Adipose tissue (tissue), 3 donors: ENCODE measurements around the gene RASSF1. TPM values are rescaled to one million over a fixed set of nuclear protein-coding genes. Genes with fewer than 3 reads are reported as not detected.
"Not testable (repeated sequence)": the region's sequence is repeated elsewhere in the genome, so short reads cannot be mapped to it uniquely, and the experiment has no call there.

ENCODE experiments used
- H3K27ac ChIP-seq: one replicate; pipeline ENCODE4 v1.5.1; 2013; ENCODE audit warnings: low read depth, low read length
- WGBS, 3 donors: extraction: QIAGEN DNeasy Blood & Tissue Kit; methylation state at CpG; one replicate each; pipeline ENCODE4 v1.1.7; 2013; 5-methylcytosine and 5-hydroxymethylcytosine counted together
- polyA plus RNA-seq, 3 donors: library from polyadenylated mRNA; stranded (reverse); fragments of 200-250 nt; gene quantifications; one replicate each; pipeline ENCODE4 v1.2.3, GENCODE V29; 2013
- donor health status: healthy with polysubstance abuse.
- donor health status: Bipolar disorder and iron deficiency.
- donor health status: healthy.

The RASSF1 gene
- polyA plus RNA-seq, 3 donors, result 39.4 to 44.6 (median 43.7) TPM

GRCh38 chr3:50296721-50297383, 43.8 kb downstream of the RASSF1 start:
- no peak overlapping the region for H3K27ac ChIP-seq
- WGBS, 3 donors, result 91 to 93% (median 92%) methylated on average over 18 of the region's 18 CpGs

- H3K27ac ChIP-seq, result no peak overlapping the region
- WGBS, 3 donors, result 77 to 88% (median 83%) methylated on average over 8 of the region's 8 CpGs
These were observed 44.8 kb downstream of the RASSF1 start for GRCh38 chr3:50295553-50296431.

GRCh38 chr3:50294492-50295403, 45.9 kb downstream of the RASSF1 start:
- H3K27ac ChIP-seq, result no peak overlapping the region
- 92 to 93% (median 92%) methylated on average over 22 of the region's 22 CpGs for WGBS, 3 donors

GRCh38 chr3:50294089-50294488, 46.5 kb downstream of the RASSF1 start:
- H3K27ac ChIP-seq, result no peak overlapping the region

GRCh38 chr3:50293079-50293801, 47.4 kb downstream of the RASSF1 start:
- WGBS, 3 donors, result 47 to 83% (median 82%) methylated on average over 12 of the region's 12 CpGs
- no peak overlapping the region for H3K27ac ChIP-seq

More at GRCh38 chr3:50294089-50294488, 46.5 kb downstream of the RASSF1 start:
- 86 to 90% (median 87%) methylated on average over 4 of the region's 4 CpGs for WGBS, 3 donors

- peak within 1 kb of the TSS; percentile 10 for H3K27ac ChIP-seq
- WGBS, 3 donors, result 0 to 2% (median 1%) methylated on average over 52 to 67 of the region's 67 CpGs
These were observed 48.2 kb downstream of the RASSF1 start, which contains the start of gene IFRD2 for GRCh38 chr3:50292159-50293078. Gene IFRD2, minus strand, starts transcription at chr3:50292429. Its CDS starts 155 bp downstream, at chr3:50292274.

GRCh38 chr3:50290161-50290641, 50.4 kb downstream of the RASSF1 start:
- WGBS, 3 donors, result 88 to 90% (median 90%) methylated on average over 16 of the region's 16 CpGs
- H3K27ac ChIP-seq, result no peak overlapping the region

- 93 to 99% (median 94%) methylated on average over 6 of the region's 6 CpGs for WGBS, 3 donors
- H3K27ac ChIP-seq, result no peak overlapping the region
These were observed 51.5 kb downstream of the RASSF1 start for GRCh38 chr3:50289130-50289529.

- H3K27ac ChIP-seq, result no peak overlapping the region
- whole genome bisulfite sequencing, 3 donors, result 92 to 95% (median 94%) methylated on average over 23 of the region's 23 CpGs
These were observed 52.1 kb downstream of the RASSF1 start for GRCh38 chr3:50288387-50289007.

- 78 to 100% (median 91%) methylated on average over 1 of the region's 1 CpG for WGBS, 3 donors
- H3K27ac ChIP-seq, result no peak overlapping the region
These were observed 53.4 kb downstream of the RASSF1 start for GRCh38 chr3:50287262-50287661.

- 89 to 91% (median 90%) methylated on average over 28 of the region's 28 CpGs for WGBS, 3 donors
- H3K27ac ChIP-seq, result no peak overlapping the region
These were observed 54.1 kb downstream of the RASSF1 start for GRCh38 chr3:50286322-50287227.

GRCh38 chr3:50284121-50284520, 56.5 kb downstream of the RASSF1 start:
- not testable (repeated sequence) for H3K27ac ChIP-seq
- 85 to 91% (median 88%) methylated on average over 5 to 6 of the region's 6 CpGs for WGBS, 3 donors
